Embryonic facial prominence (tissue), 1 donor: ENCODE results near the gene ROR2.
"Not testable (repeated sequence)": the region's sequence is repeated elsewhere in the genome, so short reads cannot be mapped to it uniquely, and the experiment has no call there.

ENCODE experiments used
- DNase-seq: peaks from one replicate; pipeline ENCODE4 v3.0.0-alpha.2; 2016; ENCODE audit errors: extremely low spot score

The ROR2 gene

GRCh38 chr9:91517801-91518200 lies 432.2 kb downstream of the ROR2 start:
- no peak for DNase-seq

- not testable (repeated sequence) for DNase-seq
These were observed 432.7 kb downstream of the ROR2 start for GRCh38 chr9:91517332-91517731.

GRCh38 chr9:91516777-91517176 lies 433.3 kb downstream of the ROR2 start:
- no peak for DNase-seq

- no peak for DNase-seq
These were observed 433.9 kb downstream of the ROR2 start for GRCh38 chr9:91516081-91516480.

GRCh38 chr9:91515074-91515687 lies 434.8 kb downstream of the ROR2 start:
- DNase-seq: no peak
